ENCODE measurements around the gene RELCH. TPM values are rescaled to one million over a fixed set of nuclear protein-coding genes. Genes with fewer than 3 reads are reported as not detected.

Gene RELCH
- total and polyA plus RNA-seq, 2 of the 13 experiments (the other 11 are each of a cell fraction or from before 2014, with no cell fraction given): 5.6 to 31.7 TPM

GRCh38 chr18:62186774-62187542 is at the start of gene RELCH, which contains the start of gene PIGN (continued):
- TF ChIP-seq CSRNP1 (CRISPR knock-in tag; IDR thresholded peaks at IDR 0.05) (peak; percentile 37; the same call in 1 of the 2 replicates), USF2 (IDR thresholded peaks at IDR 0.05; ENCODE audit: low read depth, low read length) (no peak), USF2 (CRISPR knock-in tag; IDR thresholded peaks at IDR 0.05; ENCODE audit: borderline replicate concordance) (no peak), NFE2L1 (CRISPR knock-in tag; IDR thresholded peaks at IDR 0.05; ENCODE audit: borderline replicate concordance) (no peak), LCORL (IDR thresholded peaks at IDR 0.05) (no peak), LCORL (CRISPR knock-in tag; IDR thresholded peaks at IDR 0.05) (no peak; the same call in 1 of the 2 replicates), SIN3A (IDR thresholded peaks at IDR 0.05; ENCODE audit: borderline replicate concordance, low read depth, low read length) (peak; percentile 95), PATZ1 (CRISPR knock-in tag; IDR thresholded peaks at IDR 0.05) (no peak; the same call in 1 of the 2 replicates), HOXA3 (CRISPR knock-in tag; IDR thresholded peaks at IDR 0.05) (peak; percentile 54; the same call in 1 of the 2 replicates), SIX1 (CRISPR knock-in tag; IDR thresholded peaks at IDR 0.05; ENCODE audit: borderline replicate concordance) (no peak), SRSF1 (optimal IDR thresholded peaks at IDR 0.05; ENCODE audit: low read depth, low read length) (peak; percentile 70), FOXA1 (IDR thresholded peaks at IDR 0.05) (no peak), FOXA1 (CRISPR knock-in tag; IDR thresholded peaks at IDR 0.05) (no peak), AKNA (CRISPR knock-in tag; IDR thresholded peaks at IDR 0.05; ENCODE audit: borderline replicate concordance) (0 out of 2 replicates have a peak, but pooled peaks have one; percentile 18)
